Parathyroid adenoma (tissue), 2 donors: ENCODE data around the gene RASSF9.

Experiments used
- H2AFZ ChIP-seq: fragments of 300-600 bp; sonication (generic); one replicate; pipeline ENCODE4 v1.7.0; 2017; ENCODE audit warnings: antibody characterized with exemption, mild to moderate bottlenecking
- H3K27ac ChIP-seq: fragments of 300-600 bp; sonication (generic); one replicate; pipeline ENCODE4 v1.7.0; 2017
- H3K27me3 ChIP-seq: fragments of 300-600 bp; sonication (generic); one replicate; pipeline ENCODE4 v1.7.0; 2017; ENCODE audit warnings: low read length; ENCODE audit not compliant: control insufficient read depth, insufficient read depth
- H3K36me3 ChIP-seq: fragments of 300-600 bp; sonication (generic); one replicate; pipeline ENCODE4 v1.7.0; 2017; ENCODE audit warnings: low read length; ENCODE audit not compliant: control insufficient read depth, insufficient read depth
- H3K4me1 ChIP-seq: fragments of 300-600 bp; sonication (generic); one replicate; pipeline ENCODE4 v1.7.0; 2017; ENCODE audit warnings: control low read depth
- H3K4me2 ChIP-seq: fragments of 300-600 bp; sonication (generic); one replicate; pipeline ENCODE4 v1.7.0; 2017; ENCODE audit warnings: low read length
- H3K4me3 ChIP-seq: fragments of 300-600 bp; sonication (generic); one replicate; pipeline ENCODE4 v1.7.0; 2017; ENCODE audit warnings: low read depth, low read length
- H3K79me2 ChIP-seq: fragments of 300-600 bp; sonication (generic); one replicate; pipeline ENCODE4 v1.7.0; 2017; ENCODE audit warnings: control low read depth
- H3K9ac ChIP-seq: fragments of 300-600 bp; sonication (generic); one replicate; pipeline ENCODE4 v1.7.0; 2017; ENCODE audit warnings: mild to moderate bottlenecking
- H3K9me3 ChIP-seq: fragments of 300-600 bp; sonication (generic); one replicate; pipeline ENCODE4 v1.7.0; 2017; ENCODE audit warnings: low read length; ENCODE audit not compliant: control insufficient read depth
- CTCF ChIP-seq: fragments of 300-600 bp; sonication (generic); IDR thresholded peaks from one replicate; pipeline ENCODE4 v1.7.0; 2017; ENCODE audit warnings: antibody characterized with exemption, mild to moderate bottlenecking
- donor health status: primary hyperparathyroidism.

Gene RASSF9

GRCh38 chr12:85834378-85834777, 1.8 kb downstream of the RASSF9 start:
- no peak overlapping the region for H3K9ac ChIP-seq
- H3K4me1 ChIP-seq: no peaks in the 10 kb centered on the region

GRCh38 chr12:85833579-85833978, 2.6 kb downstream of the RASSF9 start:
- no peak overlapping the region for H3K9ac ChIP-seq
- no peaks in the 10 kb centered on the region for H3K4me1 ChIP-seq
- H3K4me2 ChIP-seq: no peak overlapping the region
- no peaks in the 10 kb centered on the region for H3K36me3 ChIP-seq
- no peak overlapping the region for H3K4me3 ChIP-seq
- TF ChIP-seq CTCF: no peak
- H3K27ac ChIP-seq: no peak overlapping the region
- H3K79me2 ChIP-seq: no peaks in the 10 kb centered on the region
- H2AFZ ChIP-seq: no peak overlapping the region
- H3K27me3 ChIP-seq: no peaks in the 10 kb centered on the region
- H3K9me3 ChIP-seq: no peaks in the 10 kb centered on the region

More at GRCh38 chr12:85834378-85834777, 1.8 kb downstream of the RASSF9 start:
- Histone ChIP-seq H3K79me2 (no peaks in the 10 kb centered on the region), H3K36me3 (no peaks in the 10 kb centered on the region), H3K4me2 (no peak overlapping the region), H3K27ac (no peak overlapping the region), H3K27me3 (no peaks in the 10 kb centered on the region), H2AFZ (no peak overlapping the region), H3K9me3 (no peaks in the 10 kb centered on the region), H3K4me3 (no peak overlapping the region)
- no peak for TF ChIP-seq CTCF

- no peaks in the 10 kb centered on the region for H3K79me2 ChIP-seq
- no peaks in the 10 kb centered on the region for H3K9me3 ChIP-seq
- H2AFZ ChIP-seq: no peak overlapping the region
- no peaks in the 10 kb centered on the region for H3K27me3 ChIP-seq
- no peaks in the 10 kb centered on the region for H3K36me3 ChIP-seq
- no peak overlapping the region for H3K4me2 ChIP-seq
- TF ChIP-seq CTCF: no peak
- no peak overlapping the region for H3K9ac ChIP-seq
- no peaks in the 10 kb centered on the region for H3K4me1 ChIP-seq
- no peak overlapping the region for H3K27ac ChIP-seq
- H3K4me3 ChIP-seq: no peak overlapping the region
Observed at GRCh38 chr12:85831327-85831990, 4.8 kb downstream of the RASSF9 start.

- Histone ChIP-seq H3K9ac (no peak overlapping the region), H3K4me1 (no peaks in the 10 kb centered on the region), H3K27me3 (no peaks in the 10 kb centered on the region), H3K4me2 (no peak overlapping the region), H3K79me2 (no peaks in the 10 kb centered on the region), H3K27ac (no peak overlapping the region), H3K4me3 (no peak overlapping the region), H3K9me3 (no peaks in the 10 kb centered on the region), H2AFZ (no peak overlapping the region), H3K36me3 (no peaks in the 10 kb centered on the region)
- TF ChIP-seq CTCF: no peak
Observed at GRCh38 chr12:85829391-85829790, 6.8 kb downstream of the RASSF9 start.

GRCh38 chr12:85828576-85828975, 7.6 kb downstream of the RASSF9 start:
- H3K27ac ChIP-seq: no peak overlapping the region
- no peaks in the 10 kb centered on the region for H3K36me3 ChIP-seq
- no peak overlapping the region for H2AFZ ChIP-seq
- H3K79me2 ChIP-seq: no peaks in the 10 kb centered on the region
- no peak overlapping the region for H3K4me2 ChIP-seq
- no peaks in the 10 kb centered on the region for H3K27me3 ChIP-seq
- H3K4me1 ChIP-seq: no peaks in the 10 kb centered on the region
- H3K4me3 ChIP-seq: no peak overlapping the region
- H3K9me3 ChIP-seq: no peaks in the 10 kb centered on the region
- no peak overlapping the region for H3K9ac ChIP-seq
- no peak for TF ChIP-seq CTCF
